GM18505 (cell line): ENCODE data around the gene HDAC9.

Experiments
- ATAC-seq: cut with Tn5 transposase; IDR thresholded peaks from one replicate; pipeline ENCODE4 v1.9.1; 2021; ENCODE audit not compliant: unreplicated experiment
- POLR2A ChIP-seq: IDR thresholded peaks from 4 replicates; pipeline ENCODE4 v1.6.1; 2011; ENCODE audit warnings: borderline replicate concordance; ENCODE audit not compliant: insufficient read depth, insufficient read length; ENCODE audit errors: extremely low read depth

Gene HDAC9

GRCh38 chr7:18756378-18757050 lies 261.0 kb downstream of the HDAC9 start:
- no peak for TF ChIP-seq POLR2A
- ATAC-seq, result no peak

- no peak for TF ChIP-seq POLR2A
- ATAC-seq, result no peak
Measured at GRCh38 chr7:18760046-18760445, 264.5 kb downstream of the HDAC9 start.

- no peak for TF ChIP-seq POLR2A
- no peak for ATAC-seq
Measured at GRCh38 chr7:18760631-18761445, 265.3 kb downstream of the HDAC9 start.

GRCh38 chr7:18762189-18762588 lies 266.6 kb downstream of the HDAC9 start:
- no peak for TF ChIP-seq POLR2A
- no peak for ATAC-seq

- no peak for TF ChIP-seq POLR2A
- no peak for ATAC-seq
Measured at GRCh38 chr7:18768256-18768655, 272.7 kb downstream of the HDAC9 start.

- no peak for ATAC-seq
- TF ChIP-seq POLR2A, result no peak
Measured at GRCh38 chr7:18770154-18770811, 274.7 kb downstream of the HDAC9 start.

GRCh38 chr7:18770822-18771221 lies 275.3 kb downstream of the HDAC9 start:
- ATAC-seq, result no peak
- no peak for TF ChIP-seq POLR2A

- no peak for TF ChIP-seq POLR2A
- no peak for ATAC-seq
Measured at GRCh38 chr7:18771834-18772566, 276.5 kb downstream of the HDAC9 start.

- TF ChIP-seq POLR2A, result no peak
- no peak for ATAC-seq
Measured at GRCh38 chr7:18772567-18772965, 277.0 kb downstream of the HDAC9 start.

- no peak for ATAC-seq
- TF ChIP-seq POLR2A, result no peak
Measured at GRCh38 chr7:18777314-18777713, 281.8 kb downstream of the HDAC9 start.

GRCh38 chr7:18778594-18778993 lies 283.0 kb downstream of the HDAC9 start:
- TF ChIP-seq POLR2A, result no peak

GRCh38 chr7:18780266-18780665 lies 284.7 kb downstream of the HDAC9 start:
- no peak for ATAC-seq
- TF ChIP-seq POLR2A, result no peak

More at GRCh38 chr7:18778594-18778993, 283.0 kb downstream of the HDAC9 start:
- ATAC-seq, result no peak

GRCh38 chr7:18780938-18781337 lies 285.4 kb downstream of the HDAC9 start:
- no peak for TF ChIP-seq POLR2A
- ATAC-seq, result no peak
